ENCODE measurements around the gene HMGXB3.

Gene HMGXB3

DNA sequence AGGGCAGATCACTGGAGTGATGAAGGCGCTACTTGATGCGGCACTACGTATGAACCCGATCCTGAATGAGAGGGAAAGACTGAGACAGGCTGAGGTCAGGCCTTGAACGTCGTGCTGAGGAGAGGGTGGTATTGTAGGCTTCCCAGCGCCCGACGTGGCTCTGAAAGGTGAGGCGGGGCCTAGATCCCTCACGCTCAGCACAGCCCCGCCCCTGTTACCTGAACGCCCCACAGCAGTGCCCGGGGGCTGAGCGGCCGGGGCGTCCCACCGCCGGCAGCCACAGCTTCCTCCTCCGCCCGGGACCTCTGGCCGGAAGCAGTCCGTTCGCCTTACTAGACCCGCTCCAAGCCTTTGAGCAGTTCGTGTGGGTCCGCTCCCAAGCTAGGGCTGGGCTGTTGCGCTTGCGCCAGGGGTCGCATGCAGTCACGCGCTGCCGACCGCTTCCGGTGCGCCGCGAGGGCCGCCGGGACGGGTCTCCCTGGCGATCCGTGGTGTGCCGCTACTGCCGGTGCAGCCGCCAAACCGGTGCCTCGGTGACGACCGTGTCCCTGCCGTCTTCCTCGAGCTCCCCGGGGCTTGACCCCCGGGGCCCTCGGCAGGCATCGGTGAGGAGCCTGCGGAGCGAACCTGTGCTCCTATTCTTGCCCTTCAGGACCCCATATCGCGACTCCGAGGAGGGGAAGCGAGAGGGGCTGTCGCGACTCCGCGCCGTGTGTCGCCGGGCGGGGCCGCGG, at the start of gene HMGXB3, which contains the start of gene TIGD6:
TSS of gene HMGXB3 (plus strand) at position 484 of the 734 bp plus-strand sequence. CDS start 4,114 bp downstream, outside the sequence.
TSS of gene TIGD6 (minus strand) at position 399 of the 734 bp plus-strand sequence. CDS start 4,306 bp downstream, outside the sequence.
- DNase-seq: peak; percentile 78

DNA sequence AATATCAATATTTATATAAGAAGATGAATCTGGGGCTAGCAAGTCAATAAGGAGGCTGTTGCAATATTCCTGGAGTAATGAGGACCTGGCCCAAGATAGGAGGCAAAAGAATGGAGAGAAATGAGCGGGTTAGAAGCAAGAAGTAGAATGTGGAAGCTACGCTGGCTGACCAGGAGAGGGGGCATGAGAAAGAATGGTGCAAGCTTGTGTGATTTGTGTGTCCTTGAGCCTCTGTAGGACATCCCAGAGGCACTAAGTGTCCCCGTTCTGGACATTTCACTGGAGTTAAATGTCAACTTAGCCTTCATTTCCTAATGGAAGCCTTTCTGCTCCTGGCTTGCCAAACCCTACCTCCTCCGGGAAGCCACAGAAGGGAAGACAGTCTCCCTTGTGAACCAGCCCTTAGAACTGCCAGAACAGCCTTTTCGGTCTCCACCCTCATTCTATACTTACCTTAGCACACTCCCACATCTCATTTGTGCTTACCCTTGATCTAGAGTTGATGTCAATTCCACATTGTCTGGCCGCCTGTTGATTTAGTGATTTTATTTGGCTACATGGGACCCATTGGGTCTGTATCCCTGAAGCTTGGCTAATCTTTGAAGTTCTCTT, 49.3 kb upstream of the HMGXB3 start:
- no peak for DNase-seq

DNA sequence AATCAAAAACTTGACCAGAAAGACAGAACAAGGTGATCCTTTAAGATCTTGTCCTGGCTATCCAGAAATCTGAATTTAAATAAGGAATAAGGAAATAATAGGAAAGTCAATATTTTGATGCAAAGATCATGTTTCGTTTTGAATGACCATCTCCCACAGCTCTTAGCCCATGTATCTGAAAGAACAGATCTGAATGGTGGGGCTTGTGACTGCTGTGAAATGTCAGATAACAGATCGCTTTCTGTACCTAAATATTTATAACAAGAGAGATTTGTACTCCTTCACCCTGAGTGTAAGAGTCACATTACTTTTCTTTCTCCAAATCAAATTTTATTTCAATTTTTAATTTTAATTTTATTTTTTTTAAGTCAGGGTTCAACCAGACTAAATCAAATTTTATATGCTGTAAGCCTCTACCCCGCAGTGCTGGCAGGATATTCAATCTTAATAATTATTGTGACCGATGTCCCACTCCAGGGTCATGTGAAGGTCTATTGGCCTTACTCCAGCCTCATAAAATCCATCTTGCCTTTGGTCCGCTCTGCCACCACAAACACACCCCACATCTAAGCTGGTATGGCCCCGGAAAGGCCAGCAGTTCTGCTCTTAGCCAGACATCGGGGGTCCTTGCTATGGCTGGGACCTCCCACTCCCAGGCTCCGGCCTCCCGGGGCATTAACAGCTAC, 47.0 kb upstream of the HMGXB3 start:
- DNase-seq: no peak

DNA sequence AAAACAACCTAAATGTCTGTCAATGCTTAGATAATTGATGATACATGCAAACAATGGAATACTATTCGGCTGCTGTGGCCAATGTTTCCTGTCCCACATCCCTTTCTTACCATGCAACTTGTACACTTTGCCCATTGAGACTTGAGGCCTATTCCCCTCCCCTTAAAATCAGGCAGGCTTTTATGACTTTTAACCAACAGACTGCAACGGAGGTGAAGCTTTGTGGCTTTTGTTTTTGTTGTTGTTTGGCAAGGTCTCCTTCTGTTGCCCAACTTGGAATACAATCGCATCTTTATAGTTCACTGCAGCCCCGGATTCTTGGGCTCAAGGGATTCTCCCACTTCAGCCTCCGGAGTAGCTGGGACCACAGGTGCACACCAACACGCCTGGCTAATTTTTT, 45.7 kb upstream of the HMGXB3 start:
- no peak for DNase-seq

DNA sequence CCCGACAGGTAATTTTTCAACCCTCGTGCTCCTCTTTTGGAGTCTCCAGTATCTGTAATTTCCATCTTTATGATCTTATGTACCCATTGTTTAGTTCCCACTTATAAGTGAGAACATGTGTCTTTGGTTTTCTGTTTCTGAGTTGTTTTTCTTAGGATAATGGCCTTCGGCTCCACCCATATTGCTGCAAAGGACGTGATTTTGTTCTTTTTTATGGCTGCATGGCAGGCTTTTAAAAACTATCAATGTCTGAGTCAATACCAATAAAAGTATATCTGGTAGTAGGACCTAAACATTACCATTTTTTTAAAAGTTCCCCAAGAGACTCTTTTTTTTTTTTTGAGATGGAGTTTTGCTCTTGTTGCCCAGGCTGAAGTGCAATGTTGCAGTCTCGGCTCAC, 43.9 kb upstream of the HMGXB3 start:
- DNase-seq: no peak

GRCh38 chr5:149957855-149958254, 42.7 kb upstream of the HMGXB3 start:
- no peak for DNase-seq

GRCh38 chr5:149959406-149960236, 40.9 kb upstream of the HMGXB3 start:
- DNase-seq: peak; percentile 58

- peak; percentile 88 for DNase-seq
These were observed 40.0 kb upstream of the HMGXB3 start, which contains the start of gene SLC26A2 for GRCh38 chr5:149960272-149961185. TSS of gene SLC26A2 (plus strand) at chr5:149960758. CDS start at chr5:149977653, 16,895 bp downstream.

DNA sequence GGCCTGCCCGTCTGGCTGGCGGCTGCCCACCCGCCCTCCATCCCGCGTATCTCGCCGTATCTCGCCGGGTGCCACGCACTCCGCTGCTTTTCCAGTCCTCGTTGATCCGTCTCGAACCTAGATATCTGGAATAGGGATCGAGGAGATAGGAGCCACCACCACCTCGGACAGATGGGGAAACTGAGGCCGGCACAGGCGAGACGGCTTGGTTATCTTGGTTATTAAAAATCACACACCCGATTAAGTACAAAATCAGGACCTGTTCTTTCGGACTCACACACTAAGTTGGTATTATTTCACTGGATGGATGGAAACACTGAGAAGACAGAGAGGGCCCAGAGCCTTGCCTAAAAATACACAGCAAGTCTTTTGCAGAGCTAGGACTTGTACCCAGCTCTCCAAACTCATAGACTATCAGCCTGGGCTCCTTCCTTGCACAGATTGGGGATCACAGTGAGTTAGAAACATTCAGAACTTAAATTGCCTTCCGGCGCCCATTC, 39.3 kb upstream of the HMGXB3 start:
- DNase-seq: no peak

DNA sequence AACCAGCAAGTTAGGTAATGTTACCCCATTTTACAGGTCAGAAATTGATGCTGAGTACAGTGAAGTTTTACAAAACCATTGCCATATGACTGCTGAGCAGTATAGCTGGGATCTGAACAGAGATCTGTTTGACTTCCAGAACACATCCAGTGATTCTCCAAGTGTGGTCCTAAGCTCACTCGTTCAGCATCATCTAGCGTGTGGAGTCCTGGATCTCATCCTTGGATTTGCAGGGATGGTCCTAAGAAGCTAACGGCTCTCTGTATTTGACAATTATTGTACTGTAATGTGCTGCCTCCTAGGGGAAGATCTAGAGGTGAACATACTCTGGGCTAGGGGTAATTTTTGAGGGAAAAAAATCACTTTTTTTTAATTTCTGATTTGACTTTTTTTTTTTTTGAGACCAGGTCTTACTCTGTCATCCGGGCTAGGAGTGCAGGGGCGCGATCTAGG, 38.6 kb upstream of the HMGXB3 start:
- DNase-seq: no peak

GRCh38 chr5:149962601-149963300, 37.8 kb upstream of the HMGXB3 start:
- no peak for DNase-seq

DNA sequence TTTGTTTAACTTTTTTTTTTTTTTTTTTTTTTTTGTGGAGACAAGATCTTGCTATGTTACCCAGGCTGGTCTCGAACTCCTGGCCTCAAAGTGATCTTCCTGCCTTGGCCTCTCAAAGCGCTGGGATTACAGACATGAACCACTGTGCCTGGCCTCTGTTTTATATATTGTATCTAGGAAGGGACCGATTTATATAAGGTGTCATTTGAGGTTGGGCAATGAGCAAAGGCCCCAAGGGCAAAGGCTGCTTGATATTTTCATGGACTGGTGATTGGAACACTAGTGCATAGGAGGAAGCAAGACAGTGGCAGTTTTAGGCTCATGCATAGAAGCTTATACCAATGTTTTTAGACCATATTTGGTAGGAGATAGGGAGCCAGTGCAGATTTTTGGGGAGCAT, 36.8 kb upstream of the HMGXB3 start:
- no peak for DNase-seq

- no peak for DNase-seq
These were observed 33.6 kb upstream of the HMGXB3 start for GRCh38 chr5:149966946-149967345.

DNA sequence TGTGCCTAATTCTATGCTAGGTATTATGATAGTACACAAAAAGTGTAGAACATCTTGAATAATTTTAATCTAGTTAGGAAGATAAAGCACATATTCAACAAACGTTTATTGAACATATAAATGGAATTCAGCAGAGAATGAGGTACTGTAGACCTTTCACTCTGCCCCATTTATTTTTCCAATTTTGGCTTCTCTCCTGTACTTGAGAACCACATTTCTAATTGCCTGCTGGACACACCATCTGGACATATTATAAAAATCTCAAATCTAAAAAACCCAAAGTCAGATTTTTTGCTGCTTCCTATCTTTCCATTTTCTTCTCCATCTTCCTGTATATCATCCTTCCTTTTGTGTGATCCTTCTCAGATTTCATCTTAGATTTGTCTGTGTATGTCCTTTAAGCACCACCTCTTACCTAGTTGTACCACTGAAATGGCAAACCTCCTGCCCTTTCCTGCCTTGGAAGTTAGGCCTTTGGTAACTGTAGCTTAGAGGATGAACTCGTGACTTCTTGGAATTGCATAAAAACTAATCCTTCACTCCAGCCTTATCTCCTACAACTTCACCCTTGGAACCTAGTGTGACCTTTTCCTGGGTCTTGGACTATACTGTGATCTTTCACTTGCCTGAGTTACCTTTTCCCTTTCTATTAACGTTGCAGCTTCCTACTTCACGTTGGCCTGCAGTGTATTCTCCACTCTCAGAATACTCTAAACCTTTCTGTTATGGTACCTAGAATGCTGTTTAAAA, 31.2 kb upstream of the HMGXB3 start:
- no peak for DNase-seq

GRCh38 chr5:149975409-149975808, 25.1 kb upstream of the HMGXB3 start:
- DNase-seq: no peak

DNA sequence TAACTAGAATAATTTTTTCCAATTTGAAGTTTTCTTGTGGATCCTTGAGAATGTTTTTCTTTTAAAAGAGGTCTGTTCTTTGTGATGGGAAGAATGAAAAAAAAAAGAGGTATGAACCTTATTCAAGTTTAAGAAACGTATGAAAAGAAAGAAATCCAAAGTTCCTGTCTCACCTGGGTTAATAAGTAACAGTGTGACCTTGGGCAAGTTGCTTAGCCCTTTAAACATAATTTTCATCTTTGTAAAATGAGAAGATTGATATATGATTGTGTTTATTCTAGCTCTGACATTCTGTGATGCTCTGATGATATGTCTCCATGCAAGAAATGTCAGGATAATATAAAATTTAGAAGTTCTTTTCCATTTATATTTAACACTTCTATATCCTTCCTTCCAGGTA, 20.6 kb upstream of the HMGXB3 start:
- no peak for DNase-seq

DNA sequence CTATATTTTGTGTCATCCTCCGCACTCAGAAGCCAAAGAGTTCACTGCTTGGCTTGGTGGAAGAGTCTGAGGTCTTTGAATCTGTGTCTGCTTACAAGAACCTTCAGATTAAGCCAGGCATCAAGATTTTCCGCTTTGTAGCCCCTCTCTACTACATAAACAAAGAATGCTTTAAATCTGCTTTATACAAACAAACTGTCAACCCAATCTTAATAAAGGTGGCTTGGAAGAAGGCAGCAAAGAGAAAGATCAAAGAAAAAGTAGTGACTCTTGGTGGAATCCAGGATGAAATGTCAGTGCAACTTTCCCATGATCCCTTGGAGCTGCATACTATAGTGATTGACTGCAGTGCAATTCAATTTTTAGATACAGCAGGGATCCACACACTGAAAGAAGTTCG, 19.3 kb upstream of the HMGXB3 start:
- no peak for DNase-seq

GRCh38 chr5:149982505-149982904, 18.0 kb upstream of the HMGXB3 start:
- no peak for DNase-seq

DNA sequence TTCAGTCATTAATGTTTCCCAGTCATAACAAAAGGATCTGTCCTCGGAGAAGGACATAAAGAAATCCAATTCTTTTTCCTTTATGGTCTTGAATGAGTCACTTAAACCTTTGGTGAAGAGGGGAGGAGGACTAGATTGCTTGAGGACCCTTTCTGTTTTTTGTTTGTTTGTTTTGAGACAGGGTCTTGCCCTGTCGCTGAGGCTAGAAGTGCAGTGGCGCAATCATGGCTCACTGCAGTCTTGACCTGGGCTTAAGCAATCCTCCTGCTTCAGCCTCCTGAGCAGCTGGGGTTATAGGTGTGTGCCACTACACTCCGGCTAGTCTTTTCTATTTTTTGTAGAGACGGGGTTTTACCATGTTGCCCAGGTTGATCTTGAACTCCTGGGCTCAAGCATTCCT, 12.4 kb upstream of the HMGXB3 start:
- DNase-seq: no peak
